Mesenchymal stem cell (in vitro differentiated cells and primary cell): ENCODE measurements around the gene TSPAN5.

ENCODE experiments used
- DNase-seq: peaks from one replicate; pipeline ENCODE4 v3.0.0-alpha.2; 2013
- H2AFZ ChIP-seq: one replicate; pipeline ENCODE4 v1.6.1; 2013; ENCODE audit warnings: low read depth, mild to moderate bottlenecking, control low read depth, inconsistent platforms, low read length, moderate library complexity
- H2AK5ac ChIP-seq: 2 replicates; pipeline ENCODE4 v1.6.1; 2013; ENCODE audit warnings: low read length, moderate library complexity, mild to moderate bottlenecking, inconsistent platforms; ENCODE audit not compliant: severe bottlenecking
- H2BK120ac ChIP-seq: one replicate; pipeline ENCODE4 v1.6.1; 2013; ENCODE audit warnings: low read depth, mild to moderate bottlenecking, inconsistent platforms, low read length, moderate library complexity
- H2BK12ac ChIP-seq, 2 experiments: one replicate each; pipeline ENCODE4 v1.6.1; 2013; ENCODE audit warnings: inconsistent platforms in 2 of 2, low read length in 2 of 2, mild to moderate bottlenecking in 2 of 2, moderate library complexity in 2 of 2, control low read depth in 1 of 2
- H2BK15ac ChIP-seq: one replicate; pipeline ENCODE4 v1.6.1; 2013; ENCODE audit warnings: mild to moderate bottlenecking, low read depth, inconsistent platforms; ENCODE audit not compliant: poor library complexity, severe bottlenecking
- H2BK5ac ChIP-seq: 2 replicates; pipeline ENCODE4 v1.6.1; 2013; ENCODE audit warnings: low read depth, mild to moderate bottlenecking, low read length, control low read depth, inconsistent platforms; ENCODE audit not compliant: poor library complexity, severe bottlenecking
- H3K14ac ChIP-seq, 2 experiments: one replicate each; pipeline ENCODE4 v1.6.1; 2013; ENCODE audit warnings: inconsistent platforms in 2 of 2, low read length in 2 of 2, control low read depth in 1 of 2, mild to moderate bottlenecking in 1 of 2, moderate library complexity in 1 of 2
- H3K18ac ChIP-seq, 2 experiments: one replicate each; pipeline ENCODE4 v1.6.1; 2013; ENCODE audit warnings: inconsistent platforms in 2 of 2, low read length in 2 of 2, control low read depth in 1 of 2, low read depth in 1 of 2, mild to moderate bottlenecking in 1 of 2
- H3K23ac ChIP-seq, 2 experiments: one replicate each; pipeline ENCODE4 v1.6.1; 2013; ENCODE audit warnings: inconsistent platforms in 2 of 2, low read length in 2 of 2, mild to moderate bottlenecking in 2 of 2, moderate library complexity in 2 of 2, control low read depth in 1 of 2
- H3K27ac ChIP-seq: 2 replicates; pipeline ENCODE4 v1.5.1; 2013; ENCODE audit warnings: mild to moderate bottlenecking, moderate library complexity, low read length, control low read depth, inconsistent platforms; ENCODE audit not compliant: poor library complexity, severe bottlenecking
- H3K27me3 ChIP-seq, 2 experiments: 2 replicates each; pipeline versions ENCODE4 v1.6.1 to v1.7.0; 2013; ENCODE audit warnings: low read length in 2 of 2, mild to moderate bottlenecking in 2 of 2, moderate library complexity in 2 of 2, control low read depth in 1 of 2, inconsistent platforms in 1 of 2; ENCODE audit not compliant: control insufficient read depth in 1 of 2, insufficient read depth in 1 of 2
- H3K36me3 ChIP-seq, 2 experiments: 2 replicates each; pipeline versions ENCODE4 v1.6.1 to v1.7.0; 2013; ENCODE audit warnings: low read length in 2 of 2, control low read depth in 1 of 2, inconsistent platforms in 1 of 2, low read depth in 1 of 2, mild to moderate bottlenecking in 1 of 2; ENCODE audit not compliant: insufficient read depth in 2 of 2, control insufficient read depth in 1 of 2
- H3K4ac ChIP-seq, 2 experiments: one replicate each; pipeline ENCODE4 v1.6.1; 2013; ENCODE audit warnings: inconsistent platforms in 2 of 2, low read length in 2 of 2, mild to moderate bottlenecking in 2 of 2, moderate library complexity in 2 of 2, control low read depth in 1 of 2, low read depth in 1 of 2
- H3K4me1 ChIP-seq: 2 replicates; pipeline ENCODE4 v1.6.1; 2013; ENCODE audit warnings: low read depth, low read length, control low read depth; ENCODE audit not compliant: control insufficient read depth, insufficient read depth
- H3K4me2 ChIP-seq: 2 replicates; pipeline ENCODE4 v1.6.1; 2013; ENCODE audit warnings: low read length, mild to moderate bottlenecking, inconsistent platforms; ENCODE audit not compliant: poor library complexity, severe bottlenecking
- H3K4me3 ChIP-seq, 2 experiments: 2 replicates each; pipeline versions ENCODE4 v1.5.1 to v1.7.0; 2013; ENCODE audit warnings: low read length in 2 of 2, mild to moderate bottlenecking in 2 of 2, control low read depth in 1 of 2, low read depth in 1 of 2; ENCODE audit not compliant: insufficient read depth in 1 of 2
- H3K79me1 ChIP-seq: replicated peaks from 2 replicates; pipeline ENCODE4 v1.6.1; 2013; ENCODE audit warnings: mild to moderate bottlenecking, control low read depth, low read length, inconsistent platforms; ENCODE audit not compliant: poor library complexity, severe bottlenecking
- H3K9ac ChIP-seq: 2 replicates; pipeline ENCODE4 v1.7.0; 2013; ENCODE audit warnings: mild to moderate bottlenecking, low read length, moderate library complexity
- H3K9me3 ChIP-seq: 2 replicates; pipeline ENCODE4 v1.7.0; 2013; ENCODE audit warnings: mild to moderate bottlenecking, low read length; ENCODE audit not compliant: control insufficient read depth
- H4K8ac ChIP-seq: one replicate; pipeline ENCODE4 v1.6.1; 2013; ENCODE audit warnings: inconsistent platforms, mild to moderate bottlenecking, low read length, moderate library complexity
- H4K91ac ChIP-seq: one replicate; pipeline ENCODE4 v1.6.1; 2013; ENCODE audit warnings: mild to moderate bottlenecking, low read length, inconsistent platforms
- WGBS: methylation state at CpG from one replicate; pipeline ENCODE4 v1.1.7; 2013; ENCODE audit warnings: mixed read lengths; 5-methylcytosine and 5-hydroxymethylcytosine counted together

The TSPAN5 gene

GRCh38 chr4:98565681-98566301 lies 92.6 kb downstream of the TSPAN5 start:
- H2AFZ ChIP-seq, result no peak overlapping the region
- H3K9me3 ChIP-seq, result no peaks in the 10 kb centered on the region
- H3K4me1 ChIP-seq, result peaks cover 13% of the 10 kb centered on the region
- peak overlapping the region; percentile 69 to 79 for H3K18ac ChIP-seq
- no peak overlapping the region for H4K8ac ChIP-seq
- no peak overlapping the region for H2BK15ac ChIP-seq
- no peak overlapping the region for H2BK5ac ChIP-seq
- no peak overlapping the region for H3K4ac ChIP-seq
- H3K23ac ChIP-seq, result no peak overlapping the region
- H3K27me3 ChIP-seq, result no peaks in the 10 kb centered on the region
- WGBS, result 7% methylated on average over 2 of the region's 5 CpGs
- H3K14ac ChIP-seq, result no peak overlapping the region
- H2BK120ac ChIP-seq, result no peak overlapping the region
- no peak overlapping the region for H3K27ac ChIP-seq
- H2AK5ac ChIP-seq, result no peak overlapping the region
- H4K91ac ChIP-seq, result no peak overlapping the region
- H3K9ac ChIP-seq, result no peak overlapping the region
- peaks cover 7 to 10% of the 10 kb centered on the region in 2 experiments for H3K36me3 ChIP-seq
- H3K4me3 ChIP-seq, result no peak overlapping the region
- peak overlapping the region in 1 of 2 experiments; percentile 81 for H2BK12ac ChIP-seq
- DNase-seq, result no peak
- H3K79me1 ChIP-seq, result peaks cover 32% of the 10 kb centered on the region
- no peak overlapping the region for H3K4me2 ChIP-seq

GRCh38 chr4:98564852-98565251 lies 93.6 kb downstream of the TSPAN5 start:
- Histone ChIP-seq H4K8ac (no peak overlapping the region), H2BK120ac (no peak overlapping the region), H2AFZ (no peak overlapping the region), H4K91ac (no peak overlapping the region), H2BK15ac (no peak overlapping the region), H3K4me1 (peaks cover 13% of the 10 kb centered on the region), H3K4me2 (no peak overlapping the region), H3K27me3 (no peaks in the 10 kb centered on the region), H3K4me3 (no peak overlapping the region), H2BK5ac (no peak overlapping the region), H3K9me3 (no peaks in the 10 kb centered on the region), H3K18ac (no peak overlapping the region), H2AK5ac (peak overlapping the region; percentile 64), H3K79me1 (peaks cover 30% of the 10 kb centered on the region), H3K4ac (no peak overlapping the region), H3K14ac (no peak overlapping the region), H3K23ac (no peak overlapping the region), H2BK12ac (peak overlapping the region in 1 of 2 experiments; percentile 26), H3K9ac (no peak overlapping the region), H3K36me3 (peaks cover 7 to 10% of the 10 kb centered on the region in 2 experiments), H3K27ac (no peak overlapping the region)
- DNase-seq, result no peak
- WGBS, result 92% methylated on average over 2 of the region's 3 CpGs

GRCh38 chr4:98560321-98560720 lies 98.1 kb downstream of the TSPAN5 start:
- H2AFZ ChIP-seq, result no peak overlapping the region
- no peak overlapping the region for H3K4me2 ChIP-seq
- no peak overlapping the region for H2BK120ac ChIP-seq
- H3K36me3 ChIP-seq, result peaks cover 3 to 4% of the 10 kb centered on the region in 2 experiments
- H3K79me1 ChIP-seq, result peaks cover 20% of the 10 kb centered on the region
- H3K9ac ChIP-seq, result no peak overlapping the region
- no peaks in the 10 kb centered on the region for H3K27me3 ChIP-seq
- no peak overlapping the region for H4K8ac ChIP-seq
- WGBS, result 74% methylated on average over 3 of the region's 3 CpGs
- H3K23ac ChIP-seq, result no peak overlapping the region
- H3K27ac ChIP-seq, result no peak overlapping the region
- no peak overlapping the region for H2BK12ac ChIP-seq
- no peak overlapping the region for H3K4ac ChIP-seq
- peaks cover 4% of the 10 kb centered on the region for H3K4me1 ChIP-seq
- H4K91ac ChIP-seq, result no peak overlapping the region
- no peaks in the 10 kb centered on the region for H3K9me3 ChIP-seq
- H2BK5ac ChIP-seq, result no peak overlapping the region
- no peak overlapping the region for H2BK15ac ChIP-seq
- H3K18ac ChIP-seq, result no peak overlapping the region
- no peak overlapping the region for H3K14ac ChIP-seq
- no peak overlapping the region for H3K4me3 ChIP-seq
- no peak overlapping the region for H2AK5ac ChIP-seq
- DNase-seq, result no peak

- H2BK120ac ChIP-seq, result no peak overlapping the region
- no peak overlapping the region for H2BK12ac ChIP-seq
- H3K23ac ChIP-seq, result no peak overlapping the region
- no peaks in the 10 kb centered on the region for H3K9me3 ChIP-seq
- peaks cover 15% of the 10 kb centered on the region for H3K79me1 ChIP-seq
- H3K18ac ChIP-seq, result no peak overlapping the region
- no peak overlapping the region for H3K14ac ChIP-seq
- no peak overlapping the region for H2AK5ac ChIP-seq
- H2BK5ac ChIP-seq, result no peak overlapping the region
- H3K4ac ChIP-seq, result no peak overlapping the region
- 51% methylated on average over 6 of the region's 6 CpGs for WGBS
- no peak overlapping the region for H3K4me3 ChIP-seq
- H3K9ac ChIP-seq, result no peak overlapping the region
- no peak overlapping the region for H2AFZ ChIP-seq
- no peak overlapping the region for H4K8ac ChIP-seq
- H4K91ac ChIP-seq, result no peak overlapping the region
- no peak overlapping the region for H3K27ac ChIP-seq
- no peak overlapping the region for H2BK15ac ChIP-seq
- no peak overlapping the region for H3K4me2 ChIP-seq
- H3K27me3 ChIP-seq, result no peaks in the 10 kb centered on the region
- peaks cover 4% of the 10 kb centered on the region for H3K4me1 ChIP-seq
- H3K36me3 ChIP-seq, result peaks cover 4% of the 10 kb centered on the region in 2 experiments
- DNase-seq, result no peak
Measured at GRCh38 chr4:98558471-98559169, 99.8 kb downstream of the TSPAN5 start.
